Left forelimb (tissue), 1 donor: ENCODE results near the gene SLC25A34.
"Not testable (repeated sequence)": the region's sequence is repeated elsewhere in the genome, so short reads cannot be mapped to it uniquely, and the experiment has no call there.

Experiments
- DNase-seq: peaks from one replicate; pipeline ENCODE4 v3.0.0-alpha.2; 2018; ENCODE audit warnings: low spot score

SLC25A34 gene

GRCh38 chr1:15736038-15736891, at the start of gene SLC25A34:
SLC25A34 (plus strand) TSS chr1:15736258; CDS start chr1:15736486, 228 bp downstream.
- DNase-seq, result peak; percentile 80

- DNase-seq, result no peak
These were observed 48.6 kb upstream of the SLC25A34 start for GRCh38 chr1:15687446-15687845.

GRCh38 chr1:15690317-15690716, 45.7 kb upstream of the SLC25A34 start:
- DNase-seq, result no peak

GRCh38 chr1:15691434-15692032, 44.5 kb upstream of the SLC25A34 start:
- no peak for DNase-seq

- no peak for DNase-seq
These were observed 43.9 kb upstream of the SLC25A34 start for GRCh38 chr1:15692121-15692682.

GRCh38 chr1:15693371-15693770, 42.7 kb upstream of the SLC25A34 start:
- DNase-seq, result no peak

GRCh38 chr1:15696956-15697521, 39.0 kb upstream of the SLC25A34 start:
- DNase-seq, result no peak

- DNase-seq, result no peak
These were observed 37.9 kb upstream of the SLC25A34 start for GRCh38 chr1:15698201-15698600.

- not testable (repeated sequence) for DNase-seq
These were observed 36.7 kb upstream of the SLC25A34 start for GRCh38 chr1:15699321-15699720.

- no peak for DNase-seq
These were observed 35.5 kb upstream of the SLC25A34 start for GRCh38 chr1:15700508-15700907.

- DNase-seq, result no peak
These were observed 34.3 kb upstream of the SLC25A34 start for GRCh38 chr1:15701784-15702183.

- no peak for DNase-seq
These were observed 33.1 kb upstream of the SLC25A34 start for GRCh38 chr1:15702722-15703550.

- no peak for DNase-seq
These were observed 32.5 kb upstream of the SLC25A34 start for GRCh38 chr1:15703562-15703961.

GRCh38 chr1:15704526-15705183, 31.4 kb upstream of the SLC25A34 start:
- no peak for DNase-seq

- DNase-seq, result no peak
These were observed 30.9 kb upstream of the SLC25A34 start for GRCh38 chr1:15705184-15705566.

- no peak for DNase-seq
These were observed 29.3 kb upstream of the SLC25A34 start for GRCh38 chr1:15706751-15707150.

- DNase-seq, result no peak
These were observed 28.7 kb upstream of the SLC25A34 start for GRCh38 chr1:15707239-15707925.

- no peak for DNase-seq
These were observed 27.4 kb upstream of the SLC25A34 start for GRCh38 chr1:15708486-15709137.

- no peak for DNase-seq
These were observed 26.8 kb upstream of the SLC25A34 start for GRCh38 chr1:15709226-15709625.

- DNase-seq, result no peak
These were observed 23.9 kb upstream of the SLC25A34 start for GRCh38 chr1:15712168-15712567.
